Colon (tissue), 2 donors: ENCODE data around the gene ATP8B1.
A peak's percentile ranks its signal among the peaks of the same experiment; 100 is the strongest.
"Not testable (repeated sequence)": the region's sequence is repeated elsewhere in the genome, so short reads cannot be mapped to it uniquely, and the experiment has no call there.

Source experiments
- FAIRE-seq: peaks from 2 replicates; lab custom pipeline; 2012; peaks lifted over from hg19 to GRCh38; lab: Jason Lieb, UNC
- donor health status: control.
- donor health status: control.

The ATP8B1 gene

DNA sequence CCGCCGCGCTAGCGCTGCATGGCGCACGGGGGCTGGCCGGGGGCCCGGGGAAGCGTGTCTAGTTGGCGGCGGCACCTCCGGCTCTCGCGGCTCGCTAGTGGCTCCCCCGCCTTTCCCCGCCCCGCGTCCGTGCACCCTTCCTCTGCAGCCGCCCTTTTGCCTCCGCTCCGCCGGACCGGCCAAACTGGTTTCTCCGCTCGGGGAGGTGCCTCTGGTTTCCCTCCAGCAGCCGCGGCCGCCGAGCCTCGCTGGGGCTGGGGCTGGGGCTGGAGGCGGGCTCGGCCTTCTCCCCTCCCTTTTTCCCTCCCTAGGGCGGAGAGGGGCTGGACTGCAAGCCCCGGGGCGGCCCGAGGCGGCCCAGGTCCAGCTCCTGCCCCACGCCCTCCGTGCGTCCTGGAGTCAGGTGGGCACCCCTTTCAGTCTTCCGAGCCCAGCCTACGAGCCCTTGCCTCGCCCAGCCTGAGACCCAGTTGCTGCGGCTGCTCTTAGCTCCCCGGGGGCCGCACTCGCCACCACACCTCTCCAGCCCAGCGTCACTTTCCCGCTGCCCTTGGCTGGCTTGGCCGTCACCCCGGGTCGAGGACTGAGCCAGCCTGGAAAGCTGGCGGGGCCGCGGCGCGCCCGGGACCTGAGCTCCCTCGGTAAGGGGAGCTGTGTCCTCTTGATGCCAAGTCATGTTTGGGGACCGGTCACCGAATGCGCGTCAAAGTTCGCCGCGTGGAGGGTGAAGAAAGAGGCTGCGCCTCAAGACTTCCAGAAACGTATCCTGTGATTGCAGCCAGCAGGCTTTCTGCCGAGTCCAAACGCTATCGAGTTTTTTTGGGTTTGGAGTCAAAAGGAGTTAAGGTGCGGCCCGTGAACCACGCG, at the start of gene ATP8B1:
Gene ATP8B1 (minus strand): TSS at position 213 of the 867 bp plus-strand sequence. CDS start 71,508 bp downstream, outside the sequence.
- no peak for FAIRE-seq

DNA sequence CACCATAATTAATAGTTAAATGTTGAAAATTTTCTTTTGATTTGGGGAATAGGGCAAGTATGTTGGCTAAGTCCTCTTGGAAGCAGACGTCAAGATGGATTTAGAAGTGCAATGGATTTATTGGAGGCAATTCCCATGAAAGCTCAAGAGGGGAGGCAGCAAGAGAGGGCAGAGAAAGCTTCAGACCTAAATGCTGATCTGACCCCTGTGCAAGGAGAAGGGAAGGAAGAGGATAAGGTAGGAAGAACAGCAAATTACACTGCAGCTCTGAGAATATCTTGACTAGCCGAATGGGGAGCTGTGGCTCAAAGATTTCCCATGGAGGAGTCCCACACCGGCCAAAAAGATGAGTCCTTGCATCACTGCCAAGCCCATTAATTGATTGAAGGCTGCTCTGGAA, 46.9 kb upstream of the ATP8B1 start:
- FAIRE-seq: no peak

DNA sequence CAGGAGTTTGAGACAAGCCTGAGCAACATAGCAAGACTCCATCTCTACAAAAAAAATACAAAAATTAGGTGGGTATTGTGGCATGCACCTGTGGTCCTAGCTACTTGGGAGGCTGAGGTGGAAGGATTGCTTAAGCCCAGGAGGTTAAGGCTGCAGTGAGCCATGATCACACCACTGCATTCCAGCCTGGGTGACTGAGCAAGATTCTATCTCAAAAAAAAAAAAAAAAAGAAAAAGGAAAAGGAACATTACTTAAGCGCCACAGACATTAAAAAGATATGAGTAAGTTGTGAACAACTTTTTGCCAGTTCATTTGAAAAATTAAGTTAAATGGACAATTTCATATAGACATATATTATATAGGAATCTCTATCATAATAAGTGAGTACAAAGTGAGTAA, 45.3 kb upstream of the ATP8B1 start:
- not testable (repeated sequence) for FAIRE-seq

DNA sequence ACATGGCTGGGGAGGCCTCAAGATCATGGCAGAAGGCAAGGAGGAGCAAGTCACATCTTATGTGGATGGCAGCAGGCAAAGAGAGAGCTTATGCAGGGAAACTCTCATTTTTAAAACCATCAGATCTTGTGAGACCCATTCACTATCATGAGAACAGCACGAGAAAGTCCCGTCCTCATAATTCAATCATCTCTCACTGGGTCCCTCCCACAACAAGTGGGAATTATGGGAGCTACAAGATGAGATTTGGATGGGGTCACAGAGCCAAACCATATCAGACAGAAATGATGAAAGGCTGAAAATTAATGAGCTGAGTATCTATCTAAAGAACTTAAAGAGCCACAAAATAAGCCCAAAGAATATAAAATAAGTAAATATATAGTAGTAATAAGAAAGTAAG, 44.3 kb upstream of the ATP8B1 start:
- FAIRE-seq: not testable (repeated sequence)

DNA sequence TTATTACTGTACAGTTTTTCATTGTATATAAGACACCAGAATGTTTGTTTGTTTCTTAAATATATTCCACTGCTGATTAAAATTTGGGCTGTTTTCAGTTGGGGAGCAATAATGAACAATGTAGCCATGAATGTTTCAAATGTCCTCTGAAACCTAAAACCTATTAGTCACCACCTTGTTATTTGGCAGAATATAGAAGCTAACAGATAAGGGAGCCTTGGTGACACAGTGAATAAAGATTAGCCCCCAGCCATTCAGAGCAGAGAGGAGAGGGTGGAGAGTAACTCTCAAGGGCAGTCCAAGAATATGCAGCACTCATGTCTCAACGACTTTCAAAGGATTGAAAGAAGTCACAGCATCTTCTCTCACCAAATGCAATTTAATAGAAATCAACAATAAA, 43.1 kb upstream of the ATP8B1 start:
- FAIRE-seq: no peak

DNA sequence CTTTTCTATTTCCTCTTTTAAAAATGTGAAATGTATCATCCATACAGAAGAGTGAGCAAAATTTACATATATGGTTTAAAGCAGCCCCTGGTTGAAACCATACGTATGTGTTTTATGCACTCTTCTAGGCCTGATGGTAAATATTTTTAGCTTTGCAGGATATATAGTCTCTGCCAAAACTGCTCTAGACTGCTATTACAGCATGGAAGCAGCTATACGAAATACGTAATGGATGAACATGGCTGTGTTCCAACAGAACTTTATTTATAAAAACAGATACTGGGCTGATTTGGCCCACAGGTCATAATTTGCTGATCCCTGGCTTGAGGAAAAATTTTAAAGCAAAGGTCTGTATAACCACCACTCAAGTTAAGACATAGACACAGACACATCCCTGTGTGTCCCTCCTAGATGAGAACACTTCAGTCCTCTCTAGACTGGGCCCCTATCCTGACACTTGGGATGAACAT, 42.5 kb upstream of the ATP8B1 start:
- no peak for FAIRE-seq

DNA sequence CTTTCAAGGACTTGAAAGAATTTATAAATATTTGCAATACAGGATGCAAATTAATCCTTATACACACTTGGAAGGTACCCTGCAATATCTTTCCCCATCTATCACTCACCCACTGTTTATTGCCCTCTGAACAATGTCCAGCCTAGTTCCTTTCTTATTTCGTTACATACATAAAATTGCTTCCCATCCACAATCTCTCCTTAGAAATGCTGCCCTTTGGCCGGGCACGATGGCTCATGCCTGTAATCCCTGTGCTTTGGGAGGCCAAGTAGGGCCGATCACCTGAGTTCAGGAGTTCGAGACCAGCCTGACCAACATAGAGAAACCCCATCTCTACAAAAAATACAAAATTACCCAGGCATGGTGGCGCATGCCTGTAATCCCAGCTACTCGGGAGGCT, 41.2 kb upstream of the ATP8B1 start:
- no peak for FAIRE-seq

DNA sequence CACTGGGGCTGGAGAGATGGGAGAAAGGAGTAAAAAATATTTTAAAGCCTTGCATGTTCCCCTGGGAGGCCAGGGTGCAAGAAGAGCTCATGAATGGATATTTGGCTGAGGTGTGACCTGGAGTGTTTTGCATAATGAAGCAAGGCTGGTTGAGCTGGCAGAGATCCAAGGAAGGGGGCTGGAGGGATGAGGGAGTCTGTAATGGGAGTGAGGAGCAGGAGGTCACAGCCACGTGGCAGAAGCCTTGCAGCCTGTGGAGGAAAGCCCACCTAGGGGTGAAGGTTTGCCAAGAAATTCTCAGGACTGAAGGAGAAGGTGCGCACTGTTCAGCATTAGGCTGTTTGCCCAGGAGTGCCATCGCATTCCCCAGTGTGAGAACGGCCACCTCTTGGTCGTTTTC, 40.3 kb upstream of the ATP8B1 start:
- FAIRE-seq: no peak

DNA sequence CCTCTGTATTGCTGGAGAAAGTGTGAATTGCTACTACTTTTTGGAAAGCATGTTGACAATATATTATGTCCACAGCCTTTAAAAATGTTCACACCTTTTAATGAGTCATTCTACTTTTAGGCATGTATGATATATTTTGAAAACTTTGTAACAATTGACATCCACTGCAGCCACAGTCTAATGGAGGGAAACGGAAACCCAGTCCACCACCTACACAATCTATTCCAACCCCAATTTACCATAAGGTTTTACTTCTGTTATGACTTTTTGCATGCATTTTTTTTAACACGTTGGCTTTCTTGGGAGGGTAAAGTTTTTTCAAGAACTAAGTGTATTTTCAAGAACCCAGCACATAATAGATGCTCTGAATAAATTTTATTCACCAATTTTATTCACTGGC, 38.5 kb upstream of the ATP8B1 start:
- FAIRE-seq: no peak

DNA sequence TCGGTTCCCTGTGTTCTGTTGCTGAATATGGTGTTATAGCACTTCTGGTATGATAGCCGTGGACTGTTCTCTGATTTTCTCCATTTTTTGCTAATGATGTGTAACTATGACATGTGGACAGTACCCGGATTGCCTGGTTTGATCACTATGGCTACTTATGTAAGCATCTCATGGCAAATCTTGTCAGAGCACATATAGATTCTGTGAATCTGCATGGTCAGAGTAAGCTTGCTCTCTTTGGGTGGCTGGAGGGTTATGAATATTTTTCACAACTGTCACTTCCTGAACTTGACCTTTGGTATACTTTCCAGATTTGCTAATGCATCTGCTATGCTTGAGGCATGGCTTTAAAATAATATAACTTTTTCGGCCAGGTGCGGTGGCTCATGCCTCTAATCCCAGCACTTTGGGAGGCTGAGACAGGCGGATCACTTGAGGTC, 36.8 kb upstream of the ATP8B1 start:
- FAIRE-seq: no peak

DNA sequence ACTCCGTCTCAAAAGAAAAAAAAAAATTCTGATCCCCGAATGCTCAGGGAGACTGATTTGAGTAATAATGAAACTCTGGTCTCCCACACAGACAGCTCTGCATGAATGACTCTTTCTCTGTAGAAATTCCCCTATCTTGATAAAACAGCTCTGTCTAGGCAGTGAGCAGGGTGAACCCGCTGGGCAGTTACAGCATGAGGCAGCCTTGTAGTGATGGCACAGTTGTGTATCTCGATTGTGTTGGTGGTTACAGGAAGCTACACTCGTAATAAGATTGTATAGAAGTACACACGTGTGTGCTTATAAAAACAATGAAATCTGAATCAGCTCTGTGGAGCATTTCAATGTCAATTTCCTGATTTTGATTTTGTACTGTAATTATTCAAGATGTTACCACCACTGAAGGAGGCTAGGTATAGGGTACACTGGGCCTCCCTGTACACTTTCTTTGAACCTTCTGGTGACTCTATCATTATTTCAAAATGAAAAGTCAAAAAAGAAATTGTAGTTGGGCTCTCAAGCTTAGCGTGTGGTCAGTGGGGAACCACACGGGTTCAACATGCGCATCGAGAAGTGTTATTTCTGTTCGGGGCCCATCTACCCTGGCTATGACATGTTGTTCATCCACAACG, 34.9 kb upstream of the ATP8B1 start:
- FAIRE-seq: no peak

DNA sequence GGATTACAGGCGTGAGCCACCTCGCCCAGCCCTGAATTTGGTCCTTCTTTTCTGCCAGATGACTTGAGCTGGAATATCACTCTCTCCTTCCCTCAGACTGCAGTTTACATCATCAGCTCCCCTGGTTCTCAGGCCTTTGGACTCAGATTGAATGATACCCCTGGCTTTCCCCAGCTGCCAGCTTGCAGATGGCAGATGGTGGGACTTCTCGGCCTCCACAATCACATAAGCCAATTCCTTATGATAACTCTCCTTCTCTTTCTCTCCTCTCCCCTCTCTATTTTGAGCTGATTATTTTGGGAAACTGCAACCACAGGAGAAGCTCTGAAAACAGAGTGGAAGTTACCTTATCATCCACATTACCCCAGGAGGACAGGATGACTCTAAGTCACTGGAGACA, 33.4 kb upstream of the ATP8B1 start:
- FAIRE-seq: no peak

DNA sequence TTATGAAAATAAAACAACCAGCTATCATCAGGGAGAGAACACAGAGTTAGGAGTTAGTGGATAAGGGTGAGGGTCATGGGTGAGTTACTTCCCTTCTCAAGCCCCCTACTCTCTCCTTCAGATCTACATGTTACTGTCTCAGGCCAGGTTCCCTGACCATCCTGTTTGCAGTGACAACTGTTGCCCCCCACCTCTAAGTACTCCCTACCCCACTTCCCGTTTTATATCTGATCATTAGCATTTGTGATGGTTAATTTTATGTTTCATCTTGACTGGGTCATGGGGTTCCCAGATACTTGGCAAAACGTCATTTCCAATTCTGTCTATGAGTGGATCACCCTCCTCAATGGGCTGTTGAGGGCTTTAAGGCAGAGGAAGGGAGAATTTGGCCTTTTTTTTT, 32.8 kb upstream of the ATP8B1 start:
- FAIRE-seq: no peak

DNA sequence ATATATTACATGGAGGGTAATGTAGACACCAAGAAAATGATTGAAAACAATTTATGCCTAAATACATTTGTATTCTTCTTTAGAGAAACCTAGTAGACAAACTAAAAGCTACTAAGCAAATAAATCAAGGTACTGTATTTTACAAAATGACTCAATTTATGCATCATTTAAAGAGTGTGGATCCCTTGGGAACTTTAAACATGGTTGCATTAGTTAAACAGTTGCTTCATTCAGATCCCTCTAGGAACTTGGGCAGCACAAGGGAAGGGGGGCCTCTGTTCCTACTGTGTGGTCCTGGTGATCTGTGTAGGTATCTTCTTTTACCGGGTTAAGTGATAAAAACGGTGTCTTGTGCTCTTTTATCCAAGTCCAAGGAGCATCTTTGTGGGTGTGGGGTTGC, 31.5 kb upstream of the ATP8B1 start:
- no peak for FAIRE-seq

DNA sequence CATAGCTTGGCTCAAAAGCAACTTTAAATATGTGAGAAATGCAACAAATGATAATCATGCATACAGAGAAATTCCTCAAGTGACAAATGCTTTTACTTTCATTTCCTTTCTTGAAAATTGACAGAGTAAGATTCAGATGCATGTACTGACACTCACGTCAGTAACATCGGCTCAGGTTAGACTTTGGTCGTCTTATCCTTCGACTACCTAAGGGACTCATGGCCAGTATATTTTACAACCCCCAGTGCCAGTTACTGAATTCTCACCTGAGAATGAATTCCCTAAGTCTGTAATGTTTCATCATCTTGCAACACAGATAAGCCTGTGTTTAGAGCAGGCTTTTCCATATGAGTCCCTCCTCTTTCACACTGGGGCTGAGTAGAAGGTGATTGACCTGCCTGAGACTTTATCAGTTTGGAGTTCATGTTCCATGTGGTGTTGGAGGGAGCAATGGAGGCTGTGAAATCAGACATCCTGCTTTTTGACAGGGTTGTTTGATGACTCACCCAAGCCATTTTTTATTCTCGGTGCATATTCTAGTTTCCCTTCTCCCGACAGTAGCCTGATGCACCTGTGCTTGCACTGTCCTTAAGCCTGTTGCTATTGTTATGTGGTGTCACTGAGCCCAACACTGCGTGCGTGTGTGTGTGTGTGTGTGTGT, 30.5 kb upstream of the ATP8B1 start:
- FAIRE-seq: peak; percentile 60

DNA sequence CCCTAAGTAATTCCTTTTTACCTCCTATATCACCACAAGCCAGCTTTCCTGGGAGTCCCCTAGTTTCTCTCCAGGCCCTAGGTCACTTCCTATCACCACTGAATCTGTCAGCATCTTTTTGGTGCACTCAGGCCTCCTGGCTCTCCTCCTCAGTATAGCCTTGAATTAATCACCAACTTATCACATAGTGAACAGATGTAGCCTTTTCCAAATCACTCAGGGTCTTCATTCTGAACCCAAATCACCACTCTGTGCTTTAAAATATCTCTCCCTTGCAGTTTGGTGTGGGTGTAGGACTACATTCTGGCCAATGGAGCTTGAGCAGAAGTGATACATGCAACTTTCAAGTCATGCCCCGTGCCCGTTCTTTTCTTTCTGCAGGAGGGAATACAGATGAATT, 29.6 kb upstream of the ATP8B1 start:
- no peak for FAIRE-seq

DNA sequence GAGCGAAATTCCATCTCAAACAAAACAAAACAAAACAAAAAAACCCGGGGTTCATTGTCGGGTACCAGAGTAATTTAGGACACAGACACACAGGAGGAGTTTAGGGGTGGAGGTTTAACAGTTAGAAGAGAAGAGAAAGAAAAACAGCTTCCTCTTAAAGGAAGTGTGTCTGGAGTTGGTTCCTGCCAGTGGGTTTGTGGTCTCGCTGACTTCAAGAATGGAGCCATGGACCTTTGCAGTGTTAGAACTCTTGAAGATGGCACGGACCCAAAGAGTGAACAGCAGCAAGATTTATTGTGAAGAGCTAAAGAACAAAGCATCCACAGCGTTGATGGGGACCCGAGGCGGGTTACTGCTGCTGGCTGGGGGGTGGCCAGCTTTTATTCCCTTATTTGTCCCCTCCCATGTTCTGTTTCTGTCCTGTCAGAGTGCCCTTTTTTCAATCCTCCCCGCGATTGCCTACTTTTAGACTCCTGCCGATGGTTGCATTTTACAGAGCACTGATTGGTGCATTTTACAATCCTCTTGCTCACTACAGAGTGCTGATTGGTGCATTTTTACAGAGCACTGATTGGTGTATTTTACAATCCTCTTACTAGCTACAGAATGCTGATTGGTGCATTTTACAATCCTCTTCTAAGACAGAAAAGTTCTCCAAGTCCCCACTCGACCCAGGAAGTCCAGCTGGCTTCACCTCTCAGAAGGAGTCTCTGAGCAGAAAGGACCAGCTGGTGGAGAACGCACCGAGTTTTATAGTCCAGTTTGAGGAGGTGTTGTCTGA, 28.7 kb upstream of the ATP8B1 start:
- no peak for FAIRE-seq

DNA sequence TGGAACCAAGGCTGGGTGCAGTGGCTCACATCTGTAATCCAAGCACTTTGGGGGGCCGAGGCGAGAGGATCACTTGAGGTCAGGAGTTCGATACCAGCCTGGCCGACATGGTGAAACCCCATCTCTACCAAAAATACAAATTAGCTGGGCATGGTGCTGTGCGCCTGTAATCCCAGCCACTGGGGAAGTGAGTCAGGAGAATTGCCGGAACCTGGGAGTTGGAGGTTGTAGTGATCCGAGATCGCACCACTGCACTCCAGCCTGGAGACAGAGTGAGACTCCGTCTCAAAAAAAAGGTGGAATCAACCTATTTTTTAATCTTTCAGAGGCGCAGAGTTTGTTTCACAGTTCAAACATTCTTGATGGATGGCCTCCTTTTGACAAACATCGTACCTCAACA, 24.5 kb upstream of the ATP8B1 start:
- FAIRE-seq: no peak

DNA sequence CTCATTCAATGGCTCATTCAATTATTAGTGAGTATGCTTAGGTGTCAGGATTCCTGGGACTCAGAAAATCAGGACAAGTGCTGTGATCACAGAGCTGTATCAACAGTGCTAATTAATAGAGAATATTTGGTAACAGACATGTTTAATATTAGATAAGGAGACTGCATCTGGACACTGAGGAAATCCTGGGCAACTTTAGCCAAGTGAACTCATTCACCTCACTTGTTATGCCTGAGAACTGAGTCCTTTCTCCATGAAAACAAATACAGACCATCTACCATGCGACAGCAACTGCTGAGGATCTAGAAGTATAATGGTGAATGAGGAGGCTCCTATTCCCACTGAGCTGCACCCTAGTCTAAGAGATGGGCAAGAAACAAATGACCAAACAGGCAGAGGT, 23.1 kb upstream of the ATP8B1 start:
- FAIRE-seq: no peak

DNA sequence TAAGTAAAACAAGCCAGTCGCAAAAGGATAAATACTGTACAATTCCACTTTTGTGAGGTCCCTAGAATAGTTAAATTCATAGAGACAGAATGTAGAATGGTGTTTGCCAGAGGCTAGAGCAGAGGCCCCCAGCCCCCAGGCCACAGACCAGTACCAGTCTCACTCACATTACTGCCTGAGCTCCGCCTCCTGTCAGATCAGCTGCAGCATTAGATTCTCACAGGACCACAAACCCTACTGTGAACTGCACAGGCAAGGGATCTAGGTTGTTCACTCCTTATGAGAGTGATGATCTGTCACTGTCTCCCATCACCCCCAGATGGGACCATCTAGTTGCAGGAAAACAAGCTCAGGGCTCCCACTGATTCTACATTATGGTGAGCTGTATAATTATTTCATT, 17.5 kb upstream of the ATP8B1 start:
- not testable (repeated sequence) for FAIRE-seq

DNA sequence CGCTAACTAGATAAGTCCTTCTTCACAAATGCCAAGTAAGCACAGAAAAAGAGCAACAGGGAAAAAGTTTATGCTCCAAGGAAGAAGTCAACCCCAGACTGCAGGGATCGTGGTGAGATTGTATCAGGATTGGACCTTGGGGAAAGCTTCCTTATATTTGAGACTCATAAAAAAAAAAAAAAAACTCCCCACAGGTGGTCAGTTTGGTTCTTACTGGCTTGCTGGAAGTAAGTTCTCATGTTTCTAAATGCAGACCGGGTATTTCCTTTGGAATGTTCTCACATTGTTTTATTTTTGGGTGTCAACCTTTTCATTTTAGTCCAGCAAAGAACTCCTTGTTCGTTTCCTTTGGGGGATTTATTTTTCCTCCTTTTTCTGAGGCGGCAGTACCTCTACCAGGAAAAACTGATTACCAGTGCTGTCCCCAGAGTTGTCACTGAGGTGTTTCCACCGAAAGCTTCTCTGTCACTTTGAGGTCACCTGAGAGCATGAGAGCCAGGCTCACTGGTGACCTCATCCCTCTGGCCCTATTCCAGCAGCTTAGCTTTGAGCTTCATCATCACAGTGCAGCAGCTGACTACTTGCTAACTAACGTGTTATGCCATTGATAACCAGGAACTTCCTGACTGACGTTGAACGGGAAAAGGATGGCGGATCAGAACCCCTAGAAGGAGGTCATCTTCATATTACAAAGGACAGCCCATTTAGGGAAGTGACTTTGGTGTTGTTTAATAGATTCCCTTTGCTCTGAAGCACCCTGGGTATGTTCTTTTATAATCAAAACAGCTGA, 16.8 kb upstream of the ATP8B1 start:
- FAIRE-seq: no peak
